ENCODE data around the gene KMT2C.

DNA sequence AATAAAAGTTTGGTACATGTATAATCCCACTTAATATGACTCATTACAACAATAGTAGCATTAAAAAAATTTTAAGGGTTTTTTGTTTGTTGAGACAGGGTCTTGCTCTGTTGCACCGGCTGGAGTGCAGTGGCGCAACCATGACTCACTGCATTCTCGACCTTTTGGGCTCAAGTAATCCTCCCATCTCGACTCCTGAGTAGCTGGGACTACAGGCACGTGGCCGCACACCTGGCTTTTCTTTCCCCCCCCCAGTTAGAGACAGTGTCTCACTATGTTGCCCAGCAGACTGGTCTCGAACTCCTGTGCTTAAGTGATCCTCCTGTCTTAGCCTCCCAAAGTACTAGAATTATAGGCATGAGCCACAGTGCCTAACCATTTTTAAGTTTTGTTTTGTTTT is 40.7 kb downstream of the KMT2C start:
- no peak for TF ChIP-seq EZH2 (conservative IDR thresholded peaks at IDR 0.05; ENCODE audit: low read depth, low read length)
- no peak for TF ChIP-seq JUNB (CRISPR knock-in tag; IDR thresholded peaks at IDR 0.05; ENCODE audit: borderline replicate concordance)
- TF ChIP-seq, protein P1, sequence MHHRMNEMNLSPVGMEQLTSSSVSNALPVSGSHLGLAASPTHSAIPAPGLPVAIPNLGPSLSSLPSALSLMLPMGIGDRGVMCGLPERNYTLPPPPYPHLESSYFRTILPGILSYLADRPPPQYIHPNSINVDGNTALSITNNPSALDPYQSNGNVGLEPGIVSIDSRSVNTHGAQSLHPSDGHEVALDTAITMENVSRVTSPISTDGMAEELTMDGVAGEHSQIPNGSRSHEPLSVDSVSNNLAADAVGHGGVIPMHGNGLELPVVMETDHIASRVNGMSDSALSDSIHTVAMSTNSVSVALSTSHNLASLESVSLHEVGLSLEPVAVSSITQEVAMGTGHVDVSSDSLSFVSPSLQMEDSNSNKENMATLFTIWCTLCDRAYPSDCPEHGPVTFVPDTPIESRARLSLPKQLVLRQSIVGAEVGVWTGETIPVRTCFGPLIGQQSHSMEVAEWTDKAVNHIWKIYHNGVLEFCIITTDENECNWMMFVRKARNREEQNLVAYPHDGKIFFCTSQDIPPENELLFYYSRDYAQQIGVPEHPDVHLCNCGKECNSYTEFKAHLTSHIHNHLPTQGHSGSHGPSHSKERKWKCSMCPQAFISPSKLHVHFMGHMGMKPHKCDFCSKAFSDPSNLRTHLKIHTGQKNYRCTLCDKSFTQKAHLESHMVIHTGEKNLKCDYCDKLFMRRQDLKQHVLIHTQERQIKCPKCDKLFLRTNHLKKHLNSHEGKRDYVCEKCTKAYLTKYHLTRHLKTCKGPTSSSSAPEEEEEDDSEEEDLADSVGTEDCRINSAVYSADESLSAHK (CRISPR knock-in tag; IDR thresholded peaks at IDR 0.05; ENCODE audit: borderline replicate concordance): no peak
- no peak for TF ChIP-seq POLR2AphosphoS5 (IDR thresholded peaks at IDR 0.05; ENCODE audit: low read depth, low read length)
- TF ChIP-seq PCBP2 (optimal IDR thresholded peaks at IDR 0.05; ENCODE audit: low read depth, low read length, poor library complexity, severe bottlenecking): no peak
- no peak for TF ChIP-seq ZNF75D (CRISPR knock-in tag; IDR thresholded peaks at IDR 0.05; ENCODE audit: borderline replicate concordance)
